H1 (cell line): Measurements from ENCODE around the gene HIVEP3. TPM values are rescaled to one million over a fixed set of nuclear protein-coding genes. Genes with fewer than 3 reads are reported as not detected.

Source experiments
- ASH2L ChIP-seq: fragments of 200-600, 300-600 bp; sonication (generic); IDR thresholded peaks from one replicate; pipeline ENCODE4 v1.7.1; 2017; ENCODE audit warnings: low read length
- CBX8 ChIP-seq: fragments of 300-800, 300-1000 bp; sonication (generic); IDR thresholded peaks from 2 replicates; pipeline ENCODE4 v1.7.1; 2016; ENCODE audit warnings: low read depth, low read length, borderline replicate concordance
- CHD2 ChIP-seq: IDR thresholded peaks from 2 replicates; pipeline ENCODE4 v1.6.1; 2012; ENCODE audit warnings: low read length, improper control_type of control experiment
- CHD7 ChIP-seq: fragments of 300-600 bp; sonication (generic); IDR thresholded peaks from 2 replicates; pipeline ENCODE4 v1.7.1; 2012; ENCODE audit warnings: low read length, moderate library complexity, mild to moderate bottlenecking, inconsistent platforms; ENCODE audit not compliant: insufficient replicate concordance
- CTBP2 ChIP-seq: IDR thresholded peaks from 2 replicates; pipeline ENCODE4 v1.7.0; 2011; ENCODE audit warnings: borderline replicate concordance, mild to moderate bottlenecking, moderate library complexity, mixed read lengths, low read length; ENCODE audit not compliant: insufficient read depth, insufficient read length
- KDM4A ChIP-seq: IDR thresholded peaks from one replicate; pipeline ENCODE4 v1.7.1; 2012; ENCODE audit warnings: low read depth, mild to moderate bottlenecking, moderate library complexity, low read length, inconsistent platforms; ENCODE audit not compliant: severe bottlenecking
- POU5F1 ChIP-seq: IDR thresholded peaks from 2 replicates; pipeline ENCODE4 v1.6.1; 2011; ENCODE audit warnings: low read depth, mild to moderate bottlenecking, low read length, moderate library complexity
- RBBP5 ChIP-seq: IDR thresholded peaks from 2 replicates; pipeline ENCODE4 v1.7.1; 2012; ENCODE audit warnings: low read depth, mild to moderate bottlenecking, inconsistent platforms, low read length, moderate library complexity, borderline replicate concordance
- RFX5 ChIP-seq: IDR thresholded peaks from 2 replicates; pipeline ENCODE4 v1.6.1; 2011; ENCODE audit warnings: low read depth, low read length, improper control_type of control experiment, borderline replicate concordance
- polyA plus RNA-seq, 7 experiments: library from polyadenylated mRNA; depleted of rRNA in 3 of 7; stranded (reverse) in 5 of 7; unstranded in 2 of 7; fragments of >200 nt in 5 of 7; fragments of 200-250 nt in 2 of 7; gene quantifications; 1 replicate in 5 of 7; 2 replicates in 1 of 7; 4 replicates in 1 of 7; pipeline versions ENCODE4 v1.2.1 to v1.2.3, GENCODE V29; 2011 to 2013; ENCODE audit warnings: missing spikeins in 2 of 7, mixed read lengths in 2 of 7
- total RNA-seq: library from RNA; stranded (reverse); fragmentation: NEBNext Ultra II Directional; extraction: Animal tissue kit (Norgen Biotek cat#: 25700); gene quantifications from 2 replicates; pipeline ENCODE4 v1.2.1, GENCODE V29; 2021

HIVEP3 gene
- total and polyA plus RNA-seq, 2 of the 8 experiments (the other 6 are each of a cell fraction or from before 2014, with no cell fraction given): 0.24 to 0.69 TPM

DNA sequence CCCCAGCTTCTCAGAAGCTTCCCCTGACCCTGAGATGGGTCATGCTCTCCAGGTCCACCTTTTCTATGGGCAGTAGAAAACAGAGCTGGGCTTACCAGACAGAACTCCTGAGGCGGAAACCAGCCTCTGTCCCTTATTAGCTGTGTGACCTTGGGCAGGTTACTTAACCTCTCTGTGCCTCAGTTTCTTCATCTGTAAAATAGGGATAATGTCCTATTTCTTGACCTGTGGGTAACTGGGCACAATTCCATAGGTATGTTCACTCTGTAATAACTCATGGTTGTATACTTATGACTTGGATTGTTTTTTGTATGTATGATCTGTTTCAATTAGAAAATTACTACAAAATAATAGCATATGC lies 377.1 kb downstream of the HIVEP3 start (continued):
- no peak for TF ChIP-seq CHD7
- no peak for TF ChIP-seq CBX8
- no peak for TF ChIP-seq CHD2
- TF ChIP-seq ASH2L: no peak
- no peak for TF ChIP-seq POU5F1
- no peak for TF ChIP-seq RBBP5
- no peak for TF ChIP-seq RFX5
- TF ChIP-seq CTBP2: no peak
- TF ChIP-seq KDM4A: no peak
